GM10266 (cell line): ENCODE data around the gene HNRNPUL1.
"Not testable (repeated sequence)": the region's sequence is repeated elsewhere in the genome, so short reads cannot be mapped to it uniquely, and the experiment has no call there.

Experiments
- DNase-seq: peaks from one replicate; pipeline ENCODE4 v3.0.0; 2012; ENCODE audit errors: extremely low spot score
- TF ChIP-seq, protein P1 (sequence below): IDR thresholded peaks from 2 replicates; pipeline ENCODE4 v1.5.1; 2012; ENCODE audit warnings: mild to moderate bottlenecking, low read depth; ENCODE audit not compliant: control insufficient read depth, insufficient read depth; ENCODE audit errors: missing control alignments

Gene HNRNPUL1

GRCh38 chr19:41339936-41340335, 75.8 kb downstream of the HNRNPUL1 start:
- no peak for DNase-seq

DNA sequence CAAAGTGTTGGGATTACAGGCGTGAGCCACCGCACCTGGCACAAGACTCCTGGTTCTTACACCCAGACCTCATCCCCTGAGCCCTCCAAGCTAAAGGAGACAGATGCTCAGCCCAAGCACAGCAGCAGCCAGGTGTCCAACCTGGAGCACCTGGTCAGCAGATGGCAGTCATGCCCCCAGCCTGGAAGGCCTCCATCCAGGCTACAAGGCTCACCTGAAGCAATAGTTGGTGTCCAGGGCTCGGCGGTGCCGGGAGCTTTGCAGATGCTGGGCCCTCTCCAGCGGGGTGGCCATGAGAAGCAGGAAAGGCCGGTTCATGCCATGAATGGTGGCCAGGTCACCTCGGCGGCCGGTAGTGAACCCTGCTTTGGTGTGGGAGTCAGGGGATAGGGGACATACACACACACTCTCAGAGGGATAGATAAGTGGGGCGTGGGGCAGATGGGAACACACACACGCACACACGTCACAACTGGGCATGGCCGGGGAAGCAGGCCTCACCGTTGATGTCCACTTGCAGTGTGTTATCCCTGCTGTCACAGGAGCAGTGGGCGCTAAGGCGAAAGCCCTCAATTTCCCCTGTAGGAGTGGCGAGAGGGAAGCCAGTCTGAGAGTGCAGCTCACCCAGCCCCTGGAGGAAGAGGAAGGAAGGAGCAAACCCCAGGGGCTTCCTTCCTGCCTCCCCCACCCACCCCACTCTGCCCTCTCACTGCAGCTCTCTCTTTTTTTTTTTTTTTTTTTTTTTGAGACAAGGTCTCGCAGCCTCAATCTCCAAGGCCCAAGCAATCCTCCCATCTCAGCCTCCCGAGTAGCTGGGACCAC, 77.7 kb downstream of the HNRNPUL1 start:
- TF ChIP-seq, protein P1, sequence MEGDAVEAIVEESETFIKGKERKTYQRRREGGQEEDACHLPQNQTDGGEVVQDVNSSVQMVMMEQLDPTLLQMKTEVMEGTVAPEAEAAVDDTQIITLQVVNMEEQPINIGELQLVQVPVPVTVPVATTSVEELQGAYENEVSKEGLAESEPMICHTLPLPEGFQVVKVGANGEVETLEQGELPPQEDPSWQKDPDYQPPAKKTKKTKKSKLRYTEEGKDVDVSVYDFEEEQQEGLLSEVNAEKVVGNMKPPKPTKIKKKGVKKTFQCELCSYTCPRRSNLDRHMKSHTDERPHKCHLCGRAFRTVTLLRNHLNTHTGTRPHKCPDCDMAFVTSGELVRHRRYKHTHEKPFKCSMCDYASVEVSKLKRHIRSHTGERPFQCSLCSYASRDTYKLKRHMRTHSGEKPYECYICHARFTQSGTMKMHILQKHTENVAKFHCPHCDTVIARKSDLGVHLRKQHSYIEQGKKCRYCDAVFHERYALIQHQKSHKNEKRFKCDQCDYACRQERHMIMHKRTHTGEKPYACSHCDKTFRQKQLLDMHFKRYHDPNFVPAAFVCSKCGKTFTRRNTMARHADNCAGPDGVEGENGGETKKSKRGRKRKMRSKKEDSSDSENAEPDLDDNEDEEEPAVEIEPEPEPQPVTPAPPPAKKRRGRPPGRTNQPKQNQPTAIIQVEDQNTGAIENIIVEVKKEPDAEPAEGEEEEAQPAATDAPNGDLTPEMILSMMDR, result no peak
- DNase-seq, result no peak

More at GRCh38 chr19:41339936-41340335, 75.8 kb downstream of the HNRNPUL1 start:
- TF ChIP-seq, protein P1, result no peak

DNA sequence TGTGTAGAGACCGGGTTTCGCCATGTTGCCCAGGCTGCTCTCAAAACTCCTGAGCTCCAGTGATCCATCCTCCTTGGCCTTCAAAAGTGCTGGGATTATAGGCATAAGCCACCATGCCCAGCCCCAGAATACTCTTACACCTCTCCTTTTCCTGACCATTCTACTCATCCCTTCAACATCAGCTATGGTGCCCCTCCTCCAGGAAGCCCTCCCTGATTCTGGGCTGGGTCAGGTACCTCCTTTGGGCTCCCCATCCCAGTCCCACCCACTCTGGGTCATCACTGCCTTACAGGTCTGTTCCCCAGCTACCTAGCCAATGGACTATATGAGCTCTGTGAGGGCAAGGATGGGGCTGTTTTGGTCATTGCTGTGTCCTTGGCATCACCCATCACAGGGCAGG, 80.0 kb downstream of the HNRNPUL1 start:
- no peak for DNase-seq
- TF ChIP-seq, protein P1, result no peak

DNA sequence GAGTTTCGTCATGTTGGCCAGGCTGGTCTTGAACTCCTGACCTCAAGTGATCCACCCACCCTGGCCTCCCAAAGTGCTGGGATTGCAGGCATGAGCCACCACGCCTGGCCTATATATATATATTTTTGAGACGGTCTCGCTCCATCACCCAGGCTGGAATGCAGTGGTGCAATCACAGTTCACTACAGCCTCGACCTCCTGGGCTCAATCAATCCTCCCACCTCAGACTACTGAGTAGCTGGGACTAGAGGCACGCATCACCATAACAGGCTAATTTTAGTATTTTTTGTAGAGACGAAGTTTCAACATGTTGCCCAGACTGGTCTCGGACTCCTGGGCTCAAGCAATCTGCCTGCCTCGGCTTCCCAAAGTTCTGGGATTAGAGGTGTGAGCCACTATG, 82.7 kb downstream of the HNRNPUL1 start:
- not testable (repeated sequence) for DNase-seq

GRCh38 chr19:41350735-41351338, 86.7 kb downstream of the HNRNPUL1 start:
- no peak for DNase-seq
- TF ChIP-seq, protein P1, result no peak

DNA sequence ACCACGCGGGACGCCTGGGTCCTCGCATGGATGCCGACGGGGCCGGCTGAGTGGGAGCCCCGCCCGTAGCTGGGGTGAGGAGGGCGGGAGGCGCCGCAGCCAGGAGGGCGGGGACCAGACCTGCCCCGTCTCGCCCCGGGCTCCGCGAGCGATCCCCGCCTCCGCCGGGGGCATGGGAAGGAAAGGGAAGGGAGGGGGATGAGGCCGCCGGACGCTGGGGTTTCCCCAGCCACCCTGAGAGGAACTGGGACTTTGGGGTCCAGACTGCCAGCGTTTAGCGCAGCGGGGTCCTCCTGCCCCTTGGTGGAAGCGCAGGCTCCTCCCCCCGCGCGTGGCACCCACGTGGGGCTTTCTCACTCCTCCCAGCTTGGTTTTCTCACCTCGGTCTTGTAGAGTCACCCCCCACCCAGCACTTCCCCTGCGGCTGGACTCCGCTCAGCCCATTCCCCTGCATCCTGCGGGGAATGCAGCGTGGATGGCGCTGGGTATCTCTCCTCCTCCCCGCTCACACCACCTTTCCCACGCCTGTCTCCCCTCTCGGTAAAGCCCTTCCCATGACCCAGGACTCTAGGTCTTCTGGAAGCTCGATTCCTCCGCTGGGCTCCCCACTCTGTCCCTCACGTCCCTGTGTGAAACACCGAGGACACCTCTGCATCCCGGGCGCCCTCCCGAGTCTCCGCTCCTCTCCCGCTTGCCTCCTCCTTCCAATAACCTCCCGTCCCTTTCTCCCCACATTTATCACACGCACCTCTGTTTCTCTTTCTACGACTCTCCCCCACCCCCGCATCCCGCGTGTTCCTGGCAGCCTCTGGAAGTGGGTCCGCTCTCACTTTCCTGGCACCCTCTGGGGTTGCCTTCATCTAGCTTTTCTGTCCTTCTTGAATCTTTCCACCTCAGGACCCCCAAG, 87.4 kb downstream of the HNRNPUL1 start:
- TF ChIP-seq, protein P1, result no peak
- DNase-seq, result peak; percentile 87

DNA sequence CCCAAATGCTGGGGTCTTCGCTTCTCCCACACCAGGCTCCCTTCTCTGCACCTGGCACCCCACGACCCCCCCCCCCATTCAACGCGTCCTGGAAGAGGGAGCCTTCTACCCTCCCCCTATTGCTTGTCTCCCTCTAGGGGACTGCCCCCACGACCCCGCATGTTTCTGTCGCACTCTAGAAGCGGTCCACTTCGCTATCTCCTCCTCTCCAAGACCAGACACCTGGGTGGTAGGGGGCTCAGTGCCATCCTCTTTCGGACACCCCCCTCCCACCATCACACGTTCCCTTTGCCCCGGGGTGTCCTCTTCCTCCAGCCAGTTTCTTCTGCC, 88.1 kb downstream of the HNRNPUL1 start:
- TF ChIP-seq, protein P1, result no peak
- DNase-seq, result no peak
